ENCODE measurements around the gene MARCHF7.
"Not testable (repeated sequence)": the region's sequence is repeated elsewhere in the genome, so short reads cannot be mapped to it uniquely, and the experiment has no call there.

MARCHF7 gene

GRCh38 chr2:159722580-159722979, 10.3 kb downstream of the MARCHF7 start:
- no peak for DNase-seq

- not testable (repeated sequence) for DNase-seq
Observed at GRCh38 chr2:159724795-159725572, 12.7 kb downstream of the MARCHF7 start.

- no peak for DNase-seq
Observed at GRCh38 chr2:159725713-159726112, 13.4 kb downstream of the MARCHF7 start.

GRCh38 chr2:159728629-159729028, 16.3 kb downstream of the MARCHF7 start:
- DNase-seq: no peak

- no peak for DNase-seq
Observed at GRCh38 chr2:159735648-159736047, 23.3 kb downstream of the MARCHF7 start.

- DNase-seq: no peak
Observed at GRCh38 chr2:159736048-159736447, 23.7 kb downstream of the MARCHF7 start.

- no peak for DNase-seq
Observed at GRCh38 chr2:159737292-159737916, 25.1 kb downstream of the MARCHF7 start.

GRCh38 chr2:159737917-159738296, 25.6 kb downstream of the MARCHF7 start:
- DNase-seq: no peak

GRCh38 chr2:159738509-159739390, 26.4 kb downstream of the MARCHF7 start:
- no peak for DNase-seq

GRCh38 chr2:159742846-159743245, 30.5 kb downstream of the MARCHF7 start:
- DNase-seq: no peak

- no peak for DNase-seq
Observed at GRCh38 chr2:159744363-159744762, 32.1 kb downstream of the MARCHF7 start.

GRCh38 chr2:159745237-159745636, 32.9 kb downstream of the MARCHF7 start:
- not testable (repeated sequence) for DNase-seq

GRCh38 chr2:159748089-159748488, 35.8 kb downstream of the MARCHF7 start:
- DNase-seq: no peak

- DNase-seq: no peak
Observed at GRCh38 chr2:159750873-159751272, 38.6 kb downstream of the MARCHF7 start.

- no peak for DNase-seq
Observed at GRCh38 chr2:159753797-159754196, 41.5 kb downstream of the MARCHF7 start.

GRCh38 chr2:159755014-159755413, 42.7 kb downstream of the MARCHF7 start:
- DNase-seq: no peak

- DNase-seq: no peak
Observed at GRCh38 chr2:159755788-159756187, 43.5 kb downstream of the MARCHF7 start.

- DNase-seq: no peak
Observed at GRCh38 chr2:159758239-159758638, 45.9 kb downstream of the MARCHF7 start.

- DNase-seq: no peak
Observed at GRCh38 chr2:159758686-159759085, 46.4 kb downstream of the MARCHF7 start.

GRCh38 chr2:159759577-159759976, 47.3 kb downstream of the MARCHF7 start:
- no peak for DNase-seq

GRCh38 chr2:159760326-159760725, 48.0 kb downstream of the MARCHF7 start:
- DNase-seq: no peak

- DNase-seq: no peak
Observed at GRCh38 chr2:159762075-159762474, 49.8 kb downstream of the MARCHF7 start.
